HG03045 (cell line): ENCODE measurements around the gene CA11.
"Not testable (repeated sequence)": the region's sequence is repeated elsewhere in the genome, so short reads cannot be mapped to it uniquely, and the experiment has no call there.

Source experiments
- ATAC-seq: cut with Tn5 transposase; IDR thresholded peaks from one replicate; pipeline ENCODE4 v1.9.1; 2021; ENCODE audit warnings: mild to moderate bottlenecking, moderate library complexity; ENCODE audit not compliant: unreplicated experiment

The CA11 gene

DNA sequence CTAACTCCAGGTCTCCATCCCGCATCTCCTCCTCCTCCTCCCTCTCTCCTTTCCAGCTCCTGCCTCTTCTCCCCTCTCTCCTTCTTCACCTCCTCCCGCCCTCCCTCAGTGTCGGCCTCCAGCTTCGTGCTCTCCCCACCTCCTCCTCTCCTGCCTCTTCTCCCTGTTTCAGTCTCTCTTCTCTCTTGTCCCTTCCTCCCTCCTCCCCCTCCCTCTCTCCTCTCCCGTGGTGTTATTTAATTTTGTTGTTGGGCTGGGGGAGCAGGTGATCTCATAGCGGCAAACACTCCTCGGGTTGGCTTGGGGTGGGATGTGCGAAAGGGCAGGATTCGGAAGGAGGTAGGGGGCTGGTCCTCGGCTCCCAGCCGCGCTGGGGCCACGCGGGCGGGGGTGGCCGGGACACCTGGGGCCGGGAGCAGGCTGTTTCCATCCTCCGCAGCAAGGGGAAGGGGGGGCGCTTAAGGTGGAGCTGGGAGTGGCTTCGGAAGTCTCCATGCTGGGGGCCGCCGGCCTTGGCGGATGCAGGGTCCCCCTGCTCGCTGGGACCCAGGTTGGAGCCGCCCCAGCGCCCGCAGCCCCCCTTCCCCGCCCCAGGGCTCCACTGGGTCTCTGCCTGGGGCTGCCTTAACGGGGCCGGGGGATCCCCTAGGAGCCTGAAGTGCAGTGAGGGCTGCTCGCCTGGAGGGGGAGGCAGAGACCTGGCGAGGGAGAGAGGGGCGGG, at the start of gene CA11:
Gene CA11 (minus strand): TSS at position 187 of the 721 bp plus-strand sequence. CDS start 555 bp downstream, outside the sequence.
- ATAC-seq: peak; percentile 76

DNA sequence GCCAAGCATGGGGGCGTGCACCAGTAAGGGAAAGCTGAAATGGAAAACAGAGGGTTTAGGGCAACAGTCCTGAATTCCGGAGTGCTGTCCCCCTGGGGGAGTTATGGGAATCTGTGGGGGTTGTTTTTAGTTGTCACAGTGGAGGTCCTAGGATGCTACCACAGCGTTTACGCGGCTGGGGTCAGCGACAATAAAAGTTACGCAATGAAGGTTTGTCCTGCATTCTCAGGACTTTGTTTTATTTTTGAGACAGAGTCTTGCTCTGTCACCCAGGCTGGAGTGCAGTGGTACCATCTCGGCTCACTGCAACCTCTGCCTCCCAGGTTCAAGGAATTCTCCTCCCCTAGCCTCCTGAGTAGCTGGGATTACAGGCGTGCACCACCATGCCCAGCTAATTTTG, 47.6 kb upstream of the CA11 start:
- ATAC-seq: not testable (repeated sequence)

DNA sequence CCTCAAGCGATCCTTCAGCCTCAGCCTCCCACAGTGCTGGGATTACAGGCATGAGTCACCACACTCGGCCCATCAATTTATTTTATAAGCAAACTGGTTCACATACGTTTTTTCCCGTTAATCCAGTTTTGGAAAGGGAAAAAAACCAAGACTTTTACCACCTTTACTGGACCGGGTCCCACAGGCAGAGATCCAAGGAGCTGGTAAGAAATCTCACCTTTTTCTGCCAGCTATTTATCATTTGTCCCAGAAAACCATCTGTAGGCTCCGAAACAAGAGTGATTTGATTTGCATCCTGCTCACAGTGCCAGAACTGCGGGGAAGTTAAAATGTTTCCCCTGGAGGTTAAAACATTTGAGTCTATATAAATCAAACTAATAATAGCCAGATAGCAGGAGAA, 43.5 kb upstream of the CA11 start:
- no peak for ATAC-seq

DNA sequence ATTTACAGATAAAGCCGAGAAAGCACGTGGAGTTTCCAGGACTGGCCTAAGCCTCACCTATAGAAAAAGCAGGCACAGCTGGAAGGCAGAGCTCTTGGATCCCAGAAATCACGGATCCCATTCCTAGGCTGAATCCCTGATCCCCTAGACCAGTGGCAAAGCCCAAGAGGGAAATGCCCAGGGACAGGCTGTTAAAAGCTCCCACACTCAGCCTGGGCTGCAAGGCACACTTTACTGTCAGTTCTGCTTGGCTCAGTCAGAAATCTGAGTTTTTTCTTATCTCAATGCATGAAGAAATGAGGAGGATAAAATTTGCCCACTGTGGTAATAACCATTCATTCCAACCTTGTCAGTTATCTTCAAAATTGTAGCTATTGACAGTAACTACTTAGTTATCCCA, 41.8 kb upstream of the CA11 start:
- no peak for ATAC-seq

DNA sequence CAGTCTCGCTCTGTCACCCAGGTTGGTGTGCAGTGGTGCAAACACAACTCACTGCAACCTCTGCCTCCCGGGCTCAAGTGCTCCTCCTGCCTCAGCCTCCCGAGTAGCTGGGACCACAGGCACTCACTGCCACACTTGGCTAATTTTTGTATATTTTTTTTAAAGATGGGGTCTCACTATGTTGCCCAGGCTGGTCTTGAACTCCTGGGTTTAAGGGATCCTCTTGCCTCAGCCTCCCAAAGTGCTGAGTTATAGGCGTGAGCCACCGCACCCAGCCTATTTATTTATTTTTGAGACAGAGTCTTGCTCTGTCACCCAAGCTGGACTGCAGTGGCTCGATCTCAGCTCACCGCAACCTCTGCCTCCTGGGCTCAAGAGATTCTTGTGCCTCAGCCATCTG, 40.6 kb upstream of the CA11 start:
- ATAC-seq: not testable (repeated sequence)

DNA sequence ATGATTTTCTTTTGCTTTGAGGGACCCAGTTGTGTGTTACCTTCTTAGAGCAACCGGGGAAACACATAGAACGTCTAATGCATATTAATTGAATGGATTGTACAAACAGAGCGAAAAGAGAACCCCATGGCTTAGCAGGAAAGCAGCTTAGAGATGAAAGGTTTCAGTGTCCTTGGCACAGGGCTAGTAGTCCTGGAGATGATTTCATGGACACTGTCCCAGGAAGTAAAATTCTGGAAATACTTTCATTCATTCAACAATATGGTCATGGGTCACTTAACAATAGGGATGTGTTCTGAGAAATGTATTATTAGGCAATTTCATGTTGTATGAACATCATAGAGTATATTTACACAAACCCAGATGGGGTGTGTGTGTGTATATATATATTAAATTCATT, 40.1 kb upstream of the CA11 start:
- ATAC-seq: no peak

DNA sequence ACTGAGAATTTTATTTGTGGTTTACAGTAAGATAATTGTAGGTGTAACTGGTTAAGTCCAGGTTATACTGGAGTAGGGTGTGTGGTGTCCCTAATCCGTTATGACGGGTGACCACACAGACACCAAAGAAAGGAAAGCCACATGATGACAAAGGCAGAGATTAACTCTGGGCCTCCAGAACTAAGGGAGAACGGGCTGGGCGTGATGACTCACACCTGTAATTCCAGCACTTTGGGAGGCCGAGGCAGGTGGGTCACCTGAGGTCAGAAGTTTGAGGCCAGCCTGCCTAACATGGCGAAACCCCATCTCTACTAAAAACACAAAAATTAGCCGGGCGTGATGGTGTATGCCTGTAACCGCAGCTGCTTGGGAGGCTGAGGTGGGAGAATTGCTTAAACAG, 39.6 kb upstream of the CA11 start:
- ATAC-seq: no peak

DNA sequence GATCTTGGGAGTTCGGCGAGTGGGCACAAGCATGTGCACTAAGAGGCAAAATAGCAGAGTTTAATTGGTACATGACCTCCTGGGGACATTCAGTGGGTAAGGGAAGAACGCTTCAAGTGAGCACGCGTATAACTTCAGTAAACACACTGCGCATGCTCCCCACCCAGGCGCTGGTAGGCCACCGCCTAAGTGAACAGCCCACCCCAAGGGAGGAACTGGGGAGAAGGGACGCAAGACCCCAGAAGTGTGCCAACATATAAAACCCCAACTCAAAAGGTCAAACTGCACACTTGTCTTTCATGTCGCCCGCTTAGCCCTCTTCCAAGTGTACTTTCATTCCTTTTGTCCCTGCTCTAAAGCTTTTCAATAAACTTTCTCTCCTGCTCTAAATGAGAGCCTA, 37.4 kb upstream of the CA11 start:
- no peak for ATAC-seq

DNA sequence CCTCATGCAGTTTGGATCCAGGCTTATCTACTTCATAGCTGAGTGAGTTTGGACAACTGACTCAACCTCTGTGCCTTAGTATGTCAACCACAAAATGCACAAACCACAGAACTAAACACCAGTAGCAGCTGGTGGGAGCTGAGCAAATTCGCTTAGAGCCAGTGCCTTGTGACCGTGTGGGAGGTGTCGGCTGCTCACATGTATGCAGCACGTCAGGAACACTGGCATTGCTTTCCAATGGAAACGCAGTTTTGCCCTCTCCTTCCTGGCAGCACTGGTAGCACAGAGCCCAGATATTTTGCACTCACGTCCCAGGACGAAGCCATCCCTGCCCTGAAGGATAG, 35.1 kb upstream of the CA11 start:
- no peak for ATAC-seq

DNA sequence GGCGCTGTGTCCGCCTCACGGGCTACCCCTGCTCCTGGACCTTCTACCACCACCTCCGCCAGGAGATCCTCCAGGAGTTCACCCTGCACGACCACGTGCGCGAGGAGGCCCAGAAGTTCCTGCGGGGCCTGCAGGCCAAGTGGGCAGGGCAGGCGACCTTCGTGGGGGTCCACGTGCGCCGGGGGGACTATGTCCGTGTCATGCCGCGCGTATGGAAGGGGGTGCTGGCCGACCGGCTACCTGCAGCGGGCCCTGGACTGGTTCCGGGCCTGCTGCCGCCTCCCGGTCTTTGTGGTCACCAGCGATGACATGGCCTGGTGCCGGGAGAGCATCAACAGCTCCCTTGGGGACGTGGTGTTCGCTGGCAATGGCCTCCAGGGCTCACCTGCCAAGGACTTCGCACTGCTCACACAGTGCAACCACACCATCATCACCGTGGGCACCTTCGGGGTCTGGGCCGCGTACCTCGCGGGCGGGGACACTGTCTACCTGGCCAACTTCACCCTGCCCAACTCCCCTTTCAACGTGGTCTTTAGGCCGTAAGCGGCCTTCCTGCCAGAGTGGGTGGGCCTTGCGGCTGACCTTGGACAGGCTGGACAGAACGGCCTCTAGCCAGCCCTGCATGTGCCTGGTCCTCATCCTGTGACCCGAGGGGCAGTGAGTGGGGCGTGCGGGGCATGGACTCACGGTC, 34.6 kb upstream of the CA11 start:
- ATAC-seq: no peak

DNA sequence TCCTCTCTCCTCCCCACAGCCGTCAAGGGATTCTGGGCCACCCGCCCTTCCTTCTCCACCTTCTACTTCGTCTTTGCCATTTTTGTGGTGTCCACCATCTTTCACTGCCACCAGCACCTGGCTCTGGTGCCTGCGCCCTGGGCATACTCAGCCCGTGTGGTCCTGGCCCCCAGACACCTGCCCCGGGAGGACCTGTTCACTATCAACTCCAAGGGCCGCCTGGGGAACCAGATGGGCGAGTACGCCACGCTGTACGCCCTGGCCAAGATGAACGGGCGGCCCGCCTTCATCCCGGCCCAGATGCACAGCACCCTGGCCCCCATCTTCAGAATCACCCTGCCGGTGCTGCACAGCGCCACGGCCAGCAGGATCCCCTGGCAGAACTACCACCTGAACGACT, 34.0 kb upstream of the CA11 start:
- not testable (repeated sequence) for ATAC-seq

DNA sequence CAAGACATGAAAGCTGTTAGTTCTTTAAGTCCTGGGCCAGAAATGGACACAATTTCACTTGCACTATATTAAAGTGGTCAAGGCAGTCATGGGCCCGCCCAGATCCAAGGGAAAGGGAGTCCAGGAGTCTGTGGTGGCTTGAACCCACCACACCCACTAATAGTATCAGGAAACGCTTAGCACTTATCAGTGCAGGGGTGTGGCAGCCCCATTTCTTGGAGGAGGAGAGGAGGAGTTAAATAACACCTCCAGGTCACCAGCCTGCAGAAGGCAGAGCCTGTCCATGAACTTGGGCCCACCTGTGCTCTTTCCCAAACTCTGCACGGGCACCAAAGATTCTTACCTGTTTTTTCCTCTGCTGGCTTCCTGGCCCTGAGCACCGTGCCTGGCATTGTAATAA, 32.2 kb upstream of the CA11 start:
- no peak for ATAC-seq

DNA sequence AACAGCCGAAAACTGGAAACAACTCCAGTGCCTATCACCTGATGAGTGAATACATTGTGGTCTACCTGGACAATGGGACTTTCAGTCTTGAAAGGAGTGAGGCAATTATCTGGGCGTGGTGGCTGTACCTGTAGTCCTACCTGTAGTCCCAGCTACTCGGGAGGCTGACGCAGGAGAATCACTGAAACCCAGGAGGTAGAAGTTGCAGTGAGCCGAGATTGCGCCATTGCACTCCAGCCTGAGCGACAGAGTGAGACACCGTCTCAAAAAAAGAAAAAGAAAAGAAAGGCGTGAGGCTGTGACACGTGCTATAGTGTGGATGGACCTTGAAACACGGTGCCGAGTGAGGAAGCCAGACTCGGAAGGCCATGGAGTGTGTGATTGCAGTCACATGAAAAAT, 30.9 kb upstream of the CA11 start:
- ATAC-seq: no peak

DNA sequence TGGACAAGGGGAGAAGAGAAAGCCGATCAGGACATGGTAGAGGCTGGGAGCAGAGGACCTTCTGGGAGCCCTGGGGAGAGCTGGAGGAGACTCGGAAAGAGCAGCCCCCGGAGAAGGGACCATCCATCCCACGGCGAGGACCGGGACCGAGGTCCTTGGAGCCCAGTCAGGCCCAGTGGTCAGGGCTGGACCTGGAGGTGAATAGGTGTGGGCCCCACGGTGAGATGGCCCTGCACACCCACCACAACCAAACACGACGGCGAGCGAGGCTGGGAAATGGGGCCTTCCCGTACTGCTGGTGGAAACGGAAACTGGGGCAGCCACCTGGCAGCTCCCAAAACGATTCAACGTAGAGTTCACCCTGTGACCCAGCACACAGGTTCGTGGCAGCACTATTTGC, 30.5 kb upstream of the CA11 start:
- no peak for ATAC-seq

DNA sequence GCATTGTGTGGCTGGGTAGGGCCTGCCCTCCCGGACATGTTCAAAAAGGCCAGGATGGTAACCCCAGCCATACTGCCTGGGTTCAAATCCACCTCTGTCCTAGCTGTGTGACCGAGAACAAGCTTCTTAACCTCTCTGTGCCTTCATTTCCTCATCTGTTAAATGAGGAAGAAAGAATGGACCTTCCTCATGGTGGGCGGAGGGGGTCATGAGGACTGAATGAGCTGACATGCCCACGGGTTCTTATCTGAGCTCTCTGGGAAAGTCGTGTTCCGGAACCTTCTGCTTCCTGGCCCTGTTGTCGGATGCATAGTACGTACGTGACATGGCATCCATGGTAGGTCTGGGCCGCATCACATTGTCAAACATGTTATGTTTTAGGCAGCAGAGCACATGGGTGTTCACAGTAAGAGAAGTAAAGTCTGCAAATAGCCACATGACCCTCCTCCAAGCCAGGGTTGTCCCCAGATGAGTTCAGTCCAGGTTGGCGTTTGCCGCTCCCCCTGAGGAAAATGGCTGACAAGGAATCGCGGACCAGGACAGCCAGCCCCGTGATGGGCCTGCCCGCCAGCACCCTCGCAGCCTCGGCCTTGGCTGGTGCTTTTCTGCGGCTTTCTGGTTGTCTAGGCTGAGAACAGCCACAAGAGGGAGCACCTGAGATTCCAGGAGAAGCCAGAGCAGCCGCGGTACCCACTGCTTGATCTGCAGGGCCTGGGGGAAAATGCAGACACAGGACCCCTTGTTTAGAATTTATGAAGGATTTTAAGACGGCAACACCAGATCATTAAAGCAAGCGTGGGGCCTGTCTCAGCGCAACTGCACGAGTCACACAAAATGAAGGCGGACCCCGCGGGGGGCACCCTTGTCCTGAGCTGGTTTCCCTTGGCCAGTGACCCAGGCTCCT, 29.2 kb upstream of the CA11 start:
- no peak for ATAC-seq

DNA sequence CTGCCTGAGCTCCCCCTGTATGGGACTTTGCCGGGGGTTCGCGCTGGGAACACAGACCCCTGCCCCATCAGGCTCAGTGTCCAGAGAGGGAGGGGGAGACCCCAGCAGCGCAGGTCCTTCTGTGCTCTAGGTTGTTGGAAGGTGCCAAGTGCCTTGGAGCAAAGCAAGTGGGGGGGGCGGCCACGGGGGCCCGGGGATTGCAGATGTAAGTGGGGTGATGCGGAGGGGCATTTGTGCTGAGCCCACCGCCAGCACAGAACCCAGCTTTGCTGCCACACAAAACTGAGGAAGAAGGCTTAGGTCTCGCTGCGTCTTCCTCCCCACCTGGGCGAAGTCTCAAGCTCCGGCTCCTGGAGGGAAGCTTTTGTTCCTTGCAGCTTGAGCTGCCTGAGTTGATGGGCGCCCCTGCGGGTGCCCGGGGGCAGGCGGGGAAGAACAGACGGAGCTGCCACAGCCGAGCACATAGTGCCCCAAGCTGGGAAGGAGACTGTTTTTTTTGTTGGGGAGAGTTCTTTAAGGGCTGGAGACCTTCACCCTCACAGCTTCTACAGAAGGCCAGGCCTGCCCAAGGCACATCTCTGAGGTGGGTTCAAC, 28.3 kb upstream of the CA11 start:
- no peak for ATAC-seq

DNA sequence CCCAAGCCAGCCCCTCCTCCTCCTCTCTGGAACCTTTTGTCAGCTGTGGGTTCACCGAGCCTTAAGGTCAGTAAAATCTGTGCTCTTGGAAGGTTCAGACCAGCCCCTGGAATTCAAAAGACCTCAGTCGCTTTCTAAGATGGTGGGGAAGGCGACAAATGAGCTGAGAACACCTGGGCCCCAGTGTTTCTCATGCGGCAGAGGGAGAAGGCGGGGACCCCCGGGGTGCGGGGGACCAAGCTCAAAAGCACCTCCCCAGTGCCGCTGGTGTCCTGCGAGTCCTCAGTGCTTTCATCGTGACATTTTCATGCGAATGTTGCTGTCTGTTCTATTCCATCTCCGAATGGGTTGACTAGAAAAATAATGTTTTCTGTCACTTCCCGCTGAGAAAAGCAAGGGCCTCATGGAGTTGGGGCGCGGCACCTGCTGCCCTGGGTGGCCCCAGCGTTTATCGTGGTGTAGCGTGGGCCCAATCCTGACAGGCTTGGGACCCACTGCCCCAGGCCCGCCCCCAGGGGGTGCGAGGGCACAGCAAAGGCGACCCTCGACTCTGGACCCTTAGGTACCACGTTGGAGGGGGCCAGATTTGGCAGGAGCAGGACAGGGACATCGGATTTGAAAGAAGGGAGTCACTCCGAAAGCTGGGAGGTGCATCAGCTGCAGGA, 27.6 kb upstream of the CA11 start:
- no peak for ATAC-seq

DNA sequence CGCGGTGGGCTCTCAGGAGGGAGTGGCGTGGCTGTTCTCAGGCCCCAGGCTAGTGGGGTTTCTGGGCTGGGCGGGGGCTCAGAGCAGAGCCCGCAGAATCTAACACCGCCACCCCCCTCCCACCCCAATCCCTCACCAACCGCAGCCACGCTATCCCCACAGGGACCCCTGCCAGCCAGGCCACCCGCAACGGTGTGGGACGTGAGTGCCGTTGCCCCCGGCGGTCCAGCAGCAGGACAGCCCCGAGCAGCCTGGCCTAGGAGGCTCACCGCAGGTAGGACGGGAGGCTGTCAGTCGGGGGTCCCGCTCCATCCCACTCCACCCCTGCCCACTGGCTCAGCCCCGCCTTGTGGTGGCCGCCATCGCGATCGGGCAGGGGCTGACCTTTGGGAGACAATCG, 27.0 kb upstream of the CA11 start, which contains the start of gene NTN5:
Gene NTN5 (minus strand): TSS at position 24 of the 400 bp plus-strand sequence. CDS start 2,031 bp downstream, outside the sequence.
- no peak for ATAC-seq

DNA sequence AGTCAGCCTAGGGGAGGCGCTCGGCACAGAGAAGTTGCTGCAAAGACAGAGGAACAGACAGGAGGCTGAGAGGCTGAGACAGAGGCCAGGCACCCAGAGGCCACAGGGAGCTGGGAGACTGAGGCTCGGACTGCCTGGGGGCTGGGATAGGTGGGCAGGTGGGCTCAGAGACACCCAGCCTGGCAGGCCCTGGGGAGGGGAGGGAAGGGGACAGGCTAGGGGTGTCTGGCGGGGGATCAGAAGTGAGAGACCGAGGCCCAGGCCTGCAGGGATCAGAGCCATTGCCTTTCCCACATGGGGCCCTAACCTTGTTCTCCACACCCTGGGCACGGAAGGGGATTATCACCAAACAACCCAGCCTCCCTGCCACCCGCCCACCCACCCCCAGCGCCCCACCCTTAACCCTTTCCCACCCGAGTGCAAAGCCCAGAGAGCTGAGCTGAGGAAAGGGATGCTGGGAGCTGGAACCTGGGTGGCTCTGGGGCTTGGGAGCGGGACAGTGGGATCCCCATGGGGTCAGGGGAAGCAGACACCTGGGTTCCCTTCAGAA, 25.5 kb upstream of the CA11 start:
- ATAC-seq: no peak

DNA sequence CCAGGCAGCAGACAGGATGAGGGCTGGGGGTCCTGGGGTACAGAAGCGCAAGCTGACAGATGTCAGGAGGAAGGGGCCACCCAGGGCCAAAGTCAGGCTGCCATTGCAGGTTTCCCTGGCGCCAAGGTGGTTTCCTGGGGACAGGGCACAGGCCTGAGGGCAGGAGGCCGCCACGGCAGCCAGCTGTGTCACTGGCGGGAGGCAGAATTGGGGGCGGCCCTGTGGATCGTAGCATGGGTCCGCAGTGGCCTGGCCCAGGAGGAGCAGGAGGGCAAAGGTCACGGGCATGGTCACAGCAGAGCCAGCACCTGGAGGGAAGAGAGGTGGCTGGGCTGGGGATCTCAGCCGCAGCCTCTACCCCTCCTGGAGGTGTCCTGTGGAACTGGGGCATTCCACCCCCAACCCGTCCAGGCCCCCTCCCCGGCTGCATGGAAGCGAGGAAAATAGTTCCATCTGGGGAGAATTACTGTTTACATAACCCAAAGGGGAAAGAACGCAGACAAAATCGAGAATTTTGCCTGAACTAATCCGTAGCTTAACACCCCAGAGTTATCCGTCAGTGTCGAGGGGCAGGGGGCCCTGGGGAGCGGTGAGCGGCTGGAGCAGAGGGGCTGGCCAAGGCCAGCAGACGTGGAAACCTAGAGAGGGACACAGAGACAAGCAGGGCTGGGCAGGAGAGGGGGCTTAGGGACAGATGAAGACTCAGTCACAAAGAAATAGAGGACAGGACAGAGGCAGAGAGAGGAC, 24.9 kb upstream of the CA11 start:
- no peak for ATAC-seq
